HG02623 (cell line): Measurements from ENCODE around the gene MVB12B.
"Not testable (repeated sequence)": the region's sequence is repeated elsewhere in the genome, so short reads cannot be mapped to it uniquely, and the experiment has no call there.

Experiments used
- ATAC-seq: cut with Tn5 transposase; IDR thresholded peaks from one replicate; pipeline ENCODE4 v1.9.1; 2021; ENCODE audit warnings: moderate library complexity; ENCODE audit not compliant: unreplicated experiment

The MVB12B gene

GRCh38 chr9:126326228-126327005, at the start of gene MVB12B:
Gene MVB12B (plus strand): TSS chr9:126326829. CDS start chr9:126326930, 101 bp downstream.
- ATAC-seq, result no peak

- ATAC-seq, result no peak
These were observed 42.7 kb upstream of the MVB12B start for GRCh38 chr9:126283799-126284465.

DNA sequence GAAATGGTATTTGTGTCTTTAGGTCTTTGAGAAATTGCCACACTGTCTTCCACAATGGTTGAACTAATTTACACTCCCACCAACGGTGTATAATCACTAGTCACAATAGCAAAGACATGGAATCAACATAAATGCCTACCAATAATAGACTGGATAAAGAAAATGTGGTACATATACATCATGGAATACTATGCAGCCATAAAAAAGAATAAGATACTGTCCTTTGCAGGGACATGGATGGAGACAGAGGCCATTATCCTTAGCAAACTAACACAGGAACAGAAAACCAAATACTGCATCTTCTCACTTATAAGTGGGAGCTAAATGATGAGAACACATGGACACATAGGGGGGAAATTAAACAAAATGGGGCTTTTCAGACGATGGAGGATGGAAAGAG, 41.0 kb upstream of the MVB12B start:
- ATAC-seq, result not testable (repeated sequence)

GRCh38 chr9:126287166-126287866, 39.3 kb upstream of the MVB12B start:
- ATAC-seq, result no peak

GRCh38 chr9:126290871-126291270, 35.8 kb upstream of the MVB12B start:
- ATAC-seq, result no peak

DNA sequence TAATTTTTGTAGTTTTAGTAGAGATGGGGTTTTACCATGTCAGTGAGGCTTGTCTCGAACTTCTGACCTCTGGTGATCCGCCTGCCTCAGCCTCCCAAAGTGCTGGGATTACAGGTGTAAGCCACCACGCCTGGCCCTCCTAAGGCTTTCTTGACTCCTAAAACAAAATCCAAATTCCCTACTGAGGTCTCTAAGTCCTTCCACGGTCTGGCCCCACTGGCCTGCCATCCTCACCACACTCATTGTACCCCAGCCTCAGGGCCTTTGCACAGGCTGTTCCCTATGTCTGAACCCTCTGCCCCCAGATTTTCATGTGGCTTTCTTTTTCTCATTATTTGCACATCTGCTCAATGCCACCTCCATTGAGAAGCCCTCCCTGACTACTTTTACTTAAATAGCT, 34.7 kb upstream of the MVB12B start:
- ATAC-seq, result no peak

GRCh38 chr9:126292736-126293521, 33.7 kb upstream of the MVB12B start:
- no peak for ATAC-seq

- no peak for ATAC-seq
These were observed 33.1 kb upstream of the MVB12B start for GRCh38 chr9:126293522-126293889.

DNA sequence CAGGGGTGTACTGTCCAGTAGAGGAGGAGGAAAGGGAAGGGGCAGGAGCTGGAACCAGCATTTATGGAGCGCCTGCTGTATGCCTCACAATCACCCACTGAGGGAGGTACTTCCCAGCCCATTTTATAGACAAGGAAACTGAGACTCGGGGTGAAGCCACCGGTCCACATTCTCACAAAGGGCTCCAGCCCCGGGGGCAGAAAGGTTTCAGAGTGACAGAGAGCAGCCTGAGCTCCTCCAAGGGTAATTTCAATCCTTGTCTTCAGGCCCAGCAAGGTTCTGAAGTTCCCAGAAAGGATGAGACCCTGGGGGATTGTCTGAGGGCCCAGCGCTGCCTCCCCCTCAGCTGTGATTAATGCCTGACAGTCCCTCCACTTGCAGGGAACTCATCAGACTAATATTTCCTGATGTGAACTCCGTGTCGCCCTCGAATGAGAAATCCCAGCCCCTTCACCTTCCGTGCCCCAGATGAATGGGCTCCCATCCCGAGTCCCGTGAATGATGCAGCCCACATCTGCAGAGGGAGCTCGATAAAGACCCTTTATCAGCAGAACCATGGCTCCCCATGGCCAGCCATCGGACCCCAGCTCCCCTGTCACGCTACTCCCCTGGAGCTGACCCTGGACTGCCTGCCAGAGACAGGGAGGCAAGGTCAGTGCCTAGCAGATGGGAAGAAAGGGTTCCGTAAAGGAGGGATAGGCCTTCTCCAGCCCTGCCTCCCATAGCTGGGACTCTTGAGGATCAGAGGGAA, 32.1 kb upstream of the MVB12B start:
- ATAC-seq, result no peak

- ATAC-seq, result no peak
These were observed 31.5 kb upstream of the MVB12B start for GRCh38 chr9:126295082-126295477.

DNA sequence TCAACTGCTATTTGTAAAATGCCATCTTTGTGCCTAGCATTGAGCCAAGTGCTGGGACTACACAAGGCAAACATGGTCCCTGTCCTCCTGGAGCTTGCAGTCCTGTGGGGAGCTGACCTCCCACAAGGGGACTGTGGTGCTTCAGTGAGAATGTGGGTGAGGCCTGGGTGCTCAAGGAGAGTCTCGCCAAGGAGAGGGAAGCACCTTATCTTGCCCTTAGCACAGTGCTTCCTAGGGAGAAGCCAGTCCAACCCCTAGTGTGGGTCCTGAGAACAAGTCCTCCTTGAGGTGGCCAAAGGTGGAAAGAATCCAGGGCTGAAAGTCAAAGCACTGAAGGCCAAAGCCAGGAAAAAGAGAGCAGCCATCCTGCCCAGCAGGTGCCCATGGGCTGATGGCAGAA, 31.1 kb upstream of the MVB12B start:
- no peak for ATAC-seq

DNA sequence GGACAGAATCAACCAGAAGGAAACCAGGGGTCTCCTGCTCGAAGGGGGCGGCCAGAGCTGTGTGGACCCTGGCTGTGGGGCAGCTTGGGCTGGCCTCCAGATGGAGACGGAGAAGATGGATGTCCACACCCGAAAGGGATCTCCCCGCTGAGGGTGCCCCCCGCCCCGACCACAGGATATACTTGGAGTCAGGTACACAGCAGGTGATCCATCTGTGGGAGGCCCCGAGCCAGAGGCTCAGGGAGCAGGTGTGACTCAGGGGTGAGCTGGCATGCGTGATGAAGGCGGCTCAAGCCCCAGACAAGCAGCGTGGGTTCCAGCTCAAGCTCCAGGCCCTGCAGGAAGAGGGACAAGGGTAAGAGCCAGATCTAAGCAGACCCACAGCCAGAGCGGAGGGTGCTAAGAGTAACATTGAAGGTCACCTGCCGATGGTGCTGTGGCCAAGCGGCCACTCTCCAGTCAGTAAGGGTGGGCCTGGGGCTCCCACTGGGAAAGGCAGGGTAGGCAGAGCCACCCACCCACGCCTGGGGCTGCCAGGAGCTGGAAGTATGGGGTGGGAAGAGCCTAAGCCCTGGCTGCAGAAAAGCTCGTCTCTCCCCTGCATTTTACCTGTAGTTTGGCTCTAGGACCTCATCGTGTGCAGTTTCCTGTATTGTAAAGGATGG, 30.6 kb upstream of the MVB12B start:
- no peak for ATAC-seq

- ATAC-seq, result no peak
These were observed 29.9 kb upstream of the MVB12B start for GRCh38 chr9:126296687-126297086.

GRCh38 chr9:126297661-126298060, 29.0 kb upstream of the MVB12B start:
- no peak for ATAC-seq

DNA sequence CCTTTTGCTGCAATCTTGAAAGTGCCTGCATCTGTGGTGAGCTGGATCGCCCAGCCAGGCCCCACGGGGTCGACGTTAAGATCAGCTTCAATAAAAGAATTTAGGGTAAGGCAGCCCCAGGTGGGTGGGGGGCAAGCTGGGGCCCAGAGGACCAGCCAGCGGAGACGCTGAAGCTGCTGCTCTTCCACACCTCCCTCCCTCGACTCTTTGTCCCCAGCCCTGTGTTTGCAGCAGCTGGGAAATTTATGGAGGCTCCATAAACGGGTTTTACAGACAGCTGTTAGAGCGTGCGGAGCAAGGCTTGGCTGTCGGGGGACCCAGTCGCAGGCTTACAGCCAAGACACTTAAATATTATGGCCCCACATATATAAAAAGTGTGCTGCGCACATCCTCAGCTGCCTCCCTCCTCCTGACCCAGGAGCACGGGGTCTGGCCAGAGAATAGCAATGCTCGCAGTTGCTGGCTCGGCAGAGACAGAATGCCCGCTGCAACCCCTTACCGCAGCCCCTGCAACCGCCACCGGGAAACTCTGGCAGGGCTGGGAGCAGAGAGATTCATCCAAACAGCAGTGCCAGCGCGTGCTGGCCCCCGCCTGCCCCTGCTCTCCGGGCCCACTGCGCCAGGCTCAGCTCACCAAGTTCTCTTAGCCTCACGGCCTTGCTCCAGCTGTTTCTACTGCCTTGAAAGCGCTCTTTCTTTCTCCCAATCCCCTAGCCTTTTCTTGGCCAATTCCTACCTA, 28.4 kb upstream of the MVB12B start:
- no peak for ATAC-seq

GRCh38 chr9:126299706-126300276, 26.8 kb upstream of the MVB12B start:
- no peak for ATAC-seq

GRCh38 chr9:126301196-126301595, 25.4 kb upstream of the MVB12B start:
- ATAC-seq, result no peak

- ATAC-seq, result no peak
These were observed 24.5 kb upstream of the MVB12B start for GRCh38 chr9:126301985-126302603.
